Measurements from ENCODE around the gene CDKN2B-AS1. TPM values are rescaled to one million over a fixed set of nuclear protein-coding genes. Genes with fewer than 3 reads are reported as not detected.

CDKN2B-AS1 gene
- total RNA-seq, 1 experiment from 2014 or later, result 0.24 TPM

- TF ChIP-seq FOXP4 (CRISPR knock-in tag; IDR thresholded peaks at IDR 0.05), result no peak
- TF ChIP-seq ZNF671 (CRISPR knock-in tag; IDR thresholded peaks at IDR 0.05), result no peak
- no peak for TF ChIP-seq ERG (CRISPR knock-in tag; IDR thresholded peaks at IDR 0.05)
Observed at GRCh38 chr9:22107202-22108045, 112.8 kb downstream of the CDKN2B-AS1 start (continued).

GRCh38 chr9:22108581-22109370, 114.2 kb downstream of the CDKN2B-AS1 start:
- no peaks in the 10 kb centered on the region for H3K27me3 Mint-ChIP-seq (ENCODE audit: low read depth)
- CTCF ChIA-PET, result interaction anchor here (0.7 to 2.7 kb wide), 2 partner anchors 11 to 100 kb away, joined by 3 to 7 read pairs; no protein-coding TSS in a partner anchor
- DNase-seq (ENCODE audit: low spot score) (no peak), ATAC-seq (no peak)
- POLR2A ChIA-PET, result no interaction called here
- no peaks in the 10 kb centered on the region for H3K36me3 Mint-ChIP-seq
- no peaks in the 10 kb centered on the region for H3K9me3 Mint-ChIP-seq
- H3K4me3 Mint-ChIP-seq, result no peak overlapping the region
- H3K4me1 Mint-ChIP-seq, result peaks cover 7% of the 10 kb centered on the region
- H3K27ac Mint-ChIP-seq, result no peak overlapping the region
- TF ChIP-seq ZNF263 (CRISPR knock-in tag; IDR thresholded peaks at IDR 0.05; ENCODE audit: low read depth) (no peak), SMAD3 (CRISPR knock-in tag; IDR thresholded peaks at IDR 0.05; ENCODE audit: borderline replicate concordance) (no peak), ARID4B (CRISPR knock-in tag; IDR thresholded peaks at IDR 0.05; ENCODE audit: borderline replicate concordance) (no peak), E2F1 (CRISPR knock-in tag; IDR thresholded peaks at IDR 0.05) (no peak), ELF4 (CRISPR knock-in tag; IDR thresholded peaks at IDR 0.05; ENCODE audit: low read depth) (no peak), NR3C1 (CRISPR knock-in tag; conservative IDR thresholded peaks at IDR 0.05; ENCODE audit: low read depth) (no peak), GRHL2 (CRISPR knock-in tag; IDR thresholded peaks at IDR 0.05; ENCODE audit: insufficient replicate concordance, severe bottlenecking) (no peak), ATF3 (CRISPR knock-in tag; conservative IDR thresholded peaks at IDR 0.05) (no peak), NFYB (CRISPR knock-in tag; conservative IDR thresholded peaks at IDR 0.05; ENCODE audit: low read depth) (no peak), ZNF532 (CRISPR knock-in tag; IDR thresholded peaks at IDR 0.05; ENCODE audit: borderline replicate concordance) (no peak), PRDM15 (CRISPR knock-in tag; IDR thresholded peaks at IDR 0.05) (no peak), ZBTB21 (CRISPR knock-in tag; IDR thresholded peaks at IDR 0.05; ENCODE audit: borderline replicate concordance) (no peak)
